ENCODE results near the gene TRAK2.

DNA sequence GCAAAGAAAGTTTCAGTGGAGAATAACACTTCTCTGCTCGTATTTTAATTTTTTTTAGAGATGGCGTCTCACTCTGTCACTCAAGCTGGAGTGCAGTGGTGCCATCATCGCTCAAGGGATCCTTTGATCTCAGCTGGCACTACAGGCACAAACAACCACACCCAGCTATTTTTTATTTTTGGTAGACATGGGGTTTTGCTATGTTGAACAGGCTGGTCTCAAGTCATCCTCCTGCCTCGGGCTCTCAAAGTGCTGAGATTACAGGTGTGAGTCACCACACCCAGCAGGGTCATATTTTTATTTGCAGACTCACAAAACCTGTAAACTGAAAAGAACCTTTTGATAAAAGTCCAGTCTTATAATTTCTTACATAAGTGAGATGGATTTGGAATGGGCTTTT lies 2.6 kb downstream of the TRAK2 start:
- TF ChIP-seq, protein P1, sequence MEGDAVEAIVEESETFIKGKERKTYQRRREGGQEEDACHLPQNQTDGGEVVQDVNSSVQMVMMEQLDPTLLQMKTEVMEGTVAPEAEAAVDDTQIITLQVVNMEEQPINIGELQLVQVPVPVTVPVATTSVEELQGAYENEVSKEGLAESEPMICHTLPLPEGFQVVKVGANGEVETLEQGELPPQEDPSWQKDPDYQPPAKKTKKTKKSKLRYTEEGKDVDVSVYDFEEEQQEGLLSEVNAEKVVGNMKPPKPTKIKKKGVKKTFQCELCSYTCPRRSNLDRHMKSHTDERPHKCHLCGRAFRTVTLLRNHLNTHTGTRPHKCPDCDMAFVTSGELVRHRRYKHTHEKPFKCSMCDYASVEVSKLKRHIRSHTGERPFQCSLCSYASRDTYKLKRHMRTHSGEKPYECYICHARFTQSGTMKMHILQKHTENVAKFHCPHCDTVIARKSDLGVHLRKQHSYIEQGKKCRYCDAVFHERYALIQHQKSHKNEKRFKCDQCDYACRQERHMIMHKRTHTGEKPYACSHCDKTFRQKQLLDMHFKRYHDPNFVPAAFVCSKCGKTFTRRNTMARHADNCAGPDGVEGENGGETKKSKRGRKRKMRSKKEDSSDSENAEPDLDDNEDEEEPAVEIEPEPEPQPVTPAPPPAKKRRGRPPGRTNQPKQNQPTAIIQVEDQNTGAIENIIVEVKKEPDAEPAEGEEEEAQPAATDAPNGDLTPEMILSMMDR (conservative IDR thresholded peaks at IDR 0.05; ENCODE audit: low read depth, low read length) = no peak
- TF ChIP-seq EZH2 (IDR thresholded peaks at IDR 0.05; ENCODE audit: borderline replicate concordance, low read depth, low read length, poor library complexity, severe bottlenecking) = no peak
